ENCODE data around the gene VPS11.

DNA sequence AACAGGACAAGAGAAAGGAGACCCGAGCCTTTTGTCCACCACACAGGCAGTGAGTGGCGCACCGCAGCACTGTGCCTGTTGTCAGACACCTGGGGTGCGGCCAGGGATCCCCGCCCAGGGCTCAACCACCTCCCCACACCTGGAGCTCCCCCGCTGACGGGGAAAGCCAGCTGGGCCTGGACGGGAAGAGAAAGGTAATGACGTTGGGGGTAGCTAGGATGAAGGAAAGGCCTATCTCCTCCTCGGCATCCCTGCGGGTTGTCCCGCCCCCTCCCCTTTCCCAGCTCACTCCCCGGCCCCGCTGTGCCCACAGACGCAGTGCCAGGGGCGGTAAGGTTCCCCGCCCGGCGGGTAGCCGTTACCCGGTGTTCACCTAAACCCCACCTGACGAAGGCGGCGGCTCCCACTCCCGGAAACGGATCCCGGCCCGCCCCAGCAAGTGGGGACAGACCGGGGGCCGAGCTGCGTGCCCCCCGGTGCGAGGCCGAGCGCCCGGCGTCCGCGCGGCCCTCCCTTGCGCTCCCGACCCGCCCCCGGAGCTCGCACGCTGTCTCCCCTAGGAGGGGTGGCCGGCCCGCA is 11.1 kb upstream of the VPS11 start:
- TF ChIP-seq ZNF217 (IDR thresholded peaks at IDR 0.05), result no peak
- TF ChIP-seq, protein P1, sequence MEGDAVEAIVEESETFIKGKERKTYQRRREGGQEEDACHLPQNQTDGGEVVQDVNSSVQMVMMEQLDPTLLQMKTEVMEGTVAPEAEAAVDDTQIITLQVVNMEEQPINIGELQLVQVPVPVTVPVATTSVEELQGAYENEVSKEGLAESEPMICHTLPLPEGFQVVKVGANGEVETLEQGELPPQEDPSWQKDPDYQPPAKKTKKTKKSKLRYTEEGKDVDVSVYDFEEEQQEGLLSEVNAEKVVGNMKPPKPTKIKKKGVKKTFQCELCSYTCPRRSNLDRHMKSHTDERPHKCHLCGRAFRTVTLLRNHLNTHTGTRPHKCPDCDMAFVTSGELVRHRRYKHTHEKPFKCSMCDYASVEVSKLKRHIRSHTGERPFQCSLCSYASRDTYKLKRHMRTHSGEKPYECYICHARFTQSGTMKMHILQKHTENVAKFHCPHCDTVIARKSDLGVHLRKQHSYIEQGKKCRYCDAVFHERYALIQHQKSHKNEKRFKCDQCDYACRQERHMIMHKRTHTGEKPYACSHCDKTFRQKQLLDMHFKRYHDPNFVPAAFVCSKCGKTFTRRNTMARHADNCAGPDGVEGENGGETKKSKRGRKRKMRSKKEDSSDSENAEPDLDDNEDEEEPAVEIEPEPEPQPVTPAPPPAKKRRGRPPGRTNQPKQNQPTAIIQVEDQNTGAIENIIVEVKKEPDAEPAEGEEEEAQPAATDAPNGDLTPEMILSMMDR (IDR thresholded peaks at IDR 0.05 in 2 of 3, conservative IDR thresholded peaks at IDR 0.05 in 1 of 3; ENCODE audit: control insufficient read depth in 2 of 3, extremely low read depth in 1 of 3, insufficient read depth in 1 of 3, low read depth in 3 of 3, low read length in 3 of 3), result no peak
- no peak for TF ChIP-seq ZNF207 (IDR thresholded peaks at IDR 0.05; ENCODE audit: borderline replicate concordance)
- TF ChIP-seq EGR1 (IDR thresholded peaks at IDR 0.05; ENCODE audit: borderline replicate concordance in 1 of 2, low read depth in 2 of 2, low read length in 2 of 2), result 0 out of 3 replicates have a peak, but pooled peaks of 1 of the 2 experiments have one; percentile 35
- no peak for TF ChIP-seq CBFB (IDR thresholded peaks at IDR 0.05; ENCODE audit: low read depth)
- TF ChIP-seq SMC3 (IDR thresholded peaks at IDR 0.05; ENCODE audit: borderline replicate concordance, low read length), result no peak
- TF ChIP-seq PAX8 (IDR thresholded peaks at IDR 0.05), result no peak
- no peak for TF ChIP-seq EZH2 (IDR thresholded peaks at IDR 0.05; ENCODE audit: borderline replicate concordance, control insufficient read depth, low read depth, low read length)
- TF ChIP-seq NKRF (conservative IDR thresholded peaks at IDR 0.05), result 0 out of 2 replicates have a peak, but pooled peaks have one; percentile 88
- no peak for TF ChIP-seq JUNB (IDR thresholded peaks at IDR 0.05)
- TF ChIP-seq JUND (IDR thresholded peaks at IDR 0.05; ENCODE audit: low read depth, low read length), result no peak
- no peak for TF ChIP-seq ZNF384 (IDR thresholded peaks at IDR 0.05; ENCODE audit: borderline replicate concordance, low read depth, low read length)
- no peak for TF ChIP-seq BRCA1 (IDR thresholded peaks at IDR 0.05; ENCODE audit: low read depth, low read length)

Data from GM12878 (cell line).